Measurements from ENCODE around the gene RREB1. TPM values are rescaled to one million over a fixed set of nuclear protein-coding genes. Genes with fewer than 3 reads are reported as not detected.

Gene RREB1
- total RNA-seq, 4 donors from 2014 or later: 73.9 to 214 (median 107) TPM

- in situ Hi-C loops (cut with MboI; ENCODE audit: low pct_ligation_motif_present in 1 of 4, low pct_unique_long_range_greater_than_20kb in 1 of 4, low sequenced_read_pairs in 3 of 4): no loop called here
- peaks cover 0 to 22% (median 10%) of the 10 kb centered on the region in 4 donors for H3K4me1 ChIP-seq
Measured at GRCh38 chr6:7176208-7176607, 68.4 kb downstream of the RREB1 start.

GRCh38 chr6:7178280-7178679 is 70.5 kb downstream of the RREB1 start:
- in situ Hi-C loops (cut with MboI; ENCODE audit: low pct_ligation_motif_present in 1 of 4, low pct_unique_long_range_greater_than_20kb in 1 of 4, low sequenced_read_pairs in 3 of 4) (no loop called here), intact Hi-C loops (cut with DNase I; ENCODE audit: low total_unique reads) (no loop called here)
- Histone ChIP-seq H3K4me1 (peaks cover 0 to 9% (median 3%) of the 10 kb centered on the region in 4 donors), H3K27me3 (no peaks in the 10 kb centered on the region), H3K4me3 (no peak overlapping the region), H3K36me3 (peaks cover 0 to 49% (median 13%) of the 10 kb centered on the region in 4 donors), H3K27ac (no peak overlapping the region), H3K9me3 (no peaks in the 10 kb centered on the region)
- no peak for TF ChIP-seq EP300 (IDR thresholded peaks at IDR 0.05; ENCODE audit: low read depth)
- TF ChIP-seq POLR2A (IDR thresholded peaks at IDR 0.05): no peak
- no peak for TF ChIP-seq POLR2AphosphoS5 (IDR thresholded peaks at IDR 0.05)
- TF ChIP-seq CTCF (IDR thresholded peaks at IDR 0.05): no peak
- 81 to 87% methylated on average over 4 of the region's 4 CpGs for WGBS, 2 donors (ENCODE audit: low coverage in 1 of 2)
- no peak for DNase-seq

More at GRCh38 chr6:7176208-7176607, 68.4 kb downstream of the RREB1 start:
- DNase-seq: no peak
- TF ChIP-seq POLR2AphosphoS5 (IDR thresholded peaks at IDR 0.05): no peak
- TF ChIP-seq CTCF (IDR thresholded peaks at IDR 0.05): no peak
- no peak for TF ChIP-seq POLR2A (IDR thresholded peaks at IDR 0.05)
- TF ChIP-seq EP300 (IDR thresholded peaks at IDR 0.05; ENCODE audit: low read depth): no peak
- Histone ChIP-seq H3K27ac (no peak overlapping the region), H3K36me3 (peaks cover 0 to 30% (median 8%) of the 10 kb centered on the region in 4 donors), H3K9me3 (no peaks in the 10 kb centered on the region), H3K4me3 (no peak overlapping the region), H3K27me3 (no peaks in the 10 kb centered on the region)
- intact Hi-C loops (cut with DNase I; ENCODE audit: low total_unique reads): no loop called here
- WGBS, 2 donors (ENCODE audit: low coverage in 1 of 2): 77% methylated on average over 5 of the region's 5 CpGs; no CpG with 5 or more reads in 1 of the 2 donors

GRCh38 chr6:7180751-7181150 is 73.0 kb downstream of the RREB1 start:
- Histone ChIP-seq H3K9me3 (no peaks in the 10 kb centered on the region), H3K4me1 (peaks cover 0 to 8% (median under 1%) of the 10 kb centered on the region in 4 donors), H3K27ac (no peak overlapping the region), H3K36me3 (peaks cover 0 to 52% (median 13%) of the 10 kb centered on the region in 4 donors), H3K4me3 (no peak overlapping the region), H3K27me3 (no peaks in the 10 kb centered on the region)
- no peak for DNase-seq
- TF ChIP-seq POLR2AphosphoS5 (IDR thresholded peaks at IDR 0.05): no peak
- no peak for TF ChIP-seq EP300 (IDR thresholded peaks at IDR 0.05; ENCODE audit: low read depth)
- TF ChIP-seq CTCF (IDR thresholded peaks at IDR 0.05): no peak
- intact Hi-C loops (cut with DNase I; ENCODE audit: low total_unique reads): loop anchor here (5.0 kb wide), 1 partner anchor 558 kb away; no protein-coding TSS in a partner anchor
- in situ Hi-C loops (cut with MboI; ENCODE audit: low pct_ligation_motif_present in 1 of 4, low pct_unique_long_range_greater_than_20kb in 1 of 4, low sequenced_read_pairs in 3 of 4): no loop called here
- 97 to 98% methylated on average over 4 of the region's 4 CpGs for WGBS, 2 donors (ENCODE audit: low coverage in 1 of 2)

GRCh38 chr6:7183707-7184106 is 75.9 kb downstream of the RREB1 start:
- in situ Hi-C loops (cut with MboI; ENCODE audit: low pct_ligation_motif_present in 1 of 4, low pct_unique_long_range_greater_than_20kb in 1 of 4, low sequenced_read_pairs in 3 of 4): no loop called here
- H3K36me3 ChIP-seq: peaks cover 0 to 58% (median 14%) of the 10 kb centered on the region in 4 donors
- no peak for DNase-seq
- no peaks in the 10 kb centered on the region for H3K9me3 ChIP-seq
- intact Hi-C loops (cut with DNase I; ENCODE audit: low total_unique reads): loop anchor here (5.0 kb wide), 1 partner anchor 561 kb away; no protein-coding TSS in a partner anchor
- H3K4me1 ChIP-seq: peaks cover 0 to 7% (median 2%) of the 10 kb centered on the region in 4 donors
- WGBS, 2 donors (ENCODE audit: low coverage in 1 of 2): 50 to 85% methylated on average over 1 to 3 of the region's 3 CpGs
- H3K27ac ChIP-seq: peak overlapping the region in 2 of 4 donors; percentile 13 to 32
- H3K4me3 ChIP-seq: no peak overlapping the region
- H3K27me3 ChIP-seq: no peaks in the 10 kb centered on the region
- TF ChIP-seq POLR2A (IDR thresholded peaks at IDR 0.05) (no peak), CTCF (IDR thresholded peaks at IDR 0.05) (no peak), POLR2AphosphoS5 (IDR thresholded peaks at IDR 0.05) (no peak), EP300 (IDR thresholded peaks at IDR 0.05; ENCODE audit: low read depth) (no peak)

Data from transverse colon (tissue), 4 donors.